Endothelial cell of umbilical vein (primary cell): Measurements from ENCODE around the gene DHTKD1. TPM values are rescaled to one million over a fixed set of nuclear protein-coding genes. Genes with fewer than 3 reads are reported as not detected.

ENCODE experiments used
- BruUV-seq: library from RNA; stranded (reverse); fragments of 400-500 nt; replicated peaks from 2 replicates; lab custom pipeline; 2021; lab: Mats Ljungman, UMichigan
- CTCF ChIA-PET: fragments of 300-600, 350-600 bp; sonication (Branson Sonifier 250); formaldehyde crosslinking; loops from one replicate; lab custom pipeline; 2021; ENCODE audit warnings: antibody characterized with exemption, inconsistent platforms; lab: Charles Lee
- POLR2A ChIA-PET: fragments of 300-600, 350-600 bp; sonication (Branson Sonifier 250); formaldehyde crosslinking; loops from one replicate; lab custom pipeline; 2021; ENCODE audit warnings: antibody characterized with exemption, inconsistent platforms; lab: Charles Lee
- DNase-seq: peaks from one replicate; pipeline ENCODE4 v3.0.0-alpha.2; 2011; ENCODE audit warnings: low read depth, low spot score
- FAIRE-seq: peaks from 2 replicates; lab custom pipeline; 2011; peaks lifted over from hg19 to GRCh38; lab: Jason Lieb, UNC
- H2AFZ ChIP-seq: 2 replicates; pipeline ENCODE4 v1.6.0; 2012; ENCODE audit warnings: low read depth, low read length, control low read depth, inconsistent platforms
- H3K27ac ChIP-seq: 2 replicates; pipeline ENCODE4 v1.5.1; 2011; ENCODE audit warnings: low read depth, mild to moderate bottlenecking, control low read depth, low read length, moderate library complexity; ENCODE audit not compliant: insufficient read depth
- H3K27me3 ChIP-seq, 2 experiments: 2 replicates each; pipeline versions ENCODE4 v1.6.0 to v1.6.1; 2011; ENCODE audit warnings: low read length in 2 of 2, mixed read lengths in 1 of 2; ENCODE audit not compliant: control insufficient read depth in 2 of 2, insufficient read depth in 2 of 2
- H3K36me3 ChIP-seq, 2 experiments: 2 replicates in 1 of 2; 3 replicates in 1 of 2; pipeline ENCODE4 v1.5.1; 2011; ENCODE audit warnings: low read length in 2 of 2, mild to moderate bottlenecking in 1 of 2, moderate library complexity in 1 of 2; ENCODE audit not compliant: control insufficient read depth in 2 of 2, insufficient read depth in 2 of 2; ENCODE audit errors: extremely low read depth in 1 of 2
- H3K4me1 ChIP-seq: 3 replicates; pipeline ENCODE4 v1.5.1; 2011; ENCODE audit warnings: mild to moderate bottlenecking, low read length; ENCODE audit not compliant: control insufficient read depth, insufficient read depth; ENCODE audit errors: extremely low read depth
- H3K4me2 ChIP-seq: 2 replicates; pipeline ENCODE4 v1.6.1; 2011; ENCODE audit warnings: low read length, control low read depth, mixed read lengths; ENCODE audit not compliant: insufficient read depth
- H3K4me3 ChIP-seq, 3 experiments: fragments of 200-600 bp in 1 of 3; sonication (generic), shearing (Covaris generic) in 1 of 3; replicated peaks in 1 of 3; 2 replicates each; pipeline ENCODE4 v1.5.1; 2011 to 2016; ENCODE audit warnings: control low read depth in 3 of 3, low read length in 3 of 3, mild to moderate bottlenecking in 2 of 3, inconsistent platforms in 1 of 3, low read depth in 1 of 3, moderate library complexity in 1 of 3; ENCODE audit not compliant: insufficient read depth in 1 of 3
- H3K79me2 ChIP-seq: 2 replicates; pipeline ENCODE4 v1.6.0; 2012; ENCODE audit warnings: low read length, inconsistent platforms; ENCODE audit not compliant: control insufficient read depth, insufficient read depth
- H3K9ac ChIP-seq: replicated peaks from 2 replicates; pipeline ENCODE3; 2011; ENCODE audit warnings: low read length, control low read depth; ENCODE audit not compliant: insufficient read depth; ENCODE audit errors: extremely low read depth
- H3K9me1 ChIP-seq: replicated peaks from 3 replicates; pipeline ENCODE4 v1.6.0; 2011; ENCODE audit warnings: mild to moderate bottlenecking, low read length; ENCODE audit not compliant: control insufficient read depth, insufficient read depth; ENCODE audit errors: extremely low read depth
- H3K9me3 ChIP-seq: replicated peaks from 2 replicates; pipeline ENCODE4 v1.5.1; 2012; ENCODE audit warnings: low read length, inconsistent platforms; ENCODE audit not compliant: control insufficient read depth, insufficient read depth
- H4K20me1 ChIP-seq: replicated peaks from 2 replicates; pipeline ENCODE3; 2011; ENCODE audit warnings: mild to moderate bottlenecking, low read length; ENCODE audit not compliant: control insufficient read depth, insufficient read depth; ENCODE audit errors: extremely low read depth
- CTCF ChIP-seq, 2 donors: IDR thresholded peaks; 1 replicate in 1 of 2; 2 replicates in 1 of 2; pipeline ENCODE4 v1.5.1; 2011; ENCODE audit warnings: low read length in 2 of 2, mild to moderate bottlenecking in 2 of 2, moderate library complexity in 2 of 2, control low read depth in 1 of 2, inconsistent platforms in 1 of 2, low read depth in 1 of 2; ENCODE audit not compliant: insufficient read depth in 1 of 2; ENCODE audit errors: extremely low read depth in 1 of 2
- EZH2 ChIP-seq: IDR thresholded peaks from 2 replicates; pipeline ENCODE4 v1.6.1; 2012; ENCODE audit warnings: borderline replicate concordance, low read depth, mild to moderate bottlenecking, moderate library complexity, low read length, inconsistent platforms; ENCODE audit not compliant: severe bottlenecking
- FOS ChIP-seq: IDR thresholded peaks from 2 replicates; pipeline ENCODE4 v1.6.1; 2011; ENCODE audit warnings: mild to moderate bottlenecking, low read length, moderate library complexity, borderline replicate concordance; ENCODE audit not compliant: insufficient read depth
- GATA2 ChIP-seq: IDR thresholded peaks from 2 replicates; pipeline ENCODE4 v1.7.0; 2011; ENCODE audit warnings: low read depth, mild to moderate bottlenecking, moderate library complexity, mixed read lengths, low read length; ENCODE audit not compliant: insufficient read length, insufficient read depth
- JUN ChIP-seq: IDR thresholded peaks from 2 replicates; pipeline ENCODE4 v1.6.1; 2011; ENCODE audit warnings: borderline replicate concordance, low read depth; ENCODE audit not compliant: insufficient read length, insufficient read depth
- MAX ChIP-seq: IDR thresholded peaks from 2 replicates; pipeline ENCODE4 v1.6.1; 2011; ENCODE audit not compliant: insufficient read depth, insufficient read length
- MYC ChIP-seq: IDR thresholded peaks from one replicate; pipeline ENCODE4 v1.6.1; 2011; ENCODE audit warnings: mild to moderate bottlenecking, low read depth, low read length
- POLR2A ChIP-seq: IDR thresholded peaks from 2 replicates; pipeline ENCODE4 v1.6.1; 2012; ENCODE audit warnings: low read depth, mild to moderate bottlenecking, control low read depth, low read length
- POLR2AphosphoS5 ChIP-seq: IDR thresholded peaks from 2 replicates; pipeline ENCODE4 v1.6.1; 2012; ENCODE audit warnings: low read depth, mild to moderate bottlenecking, control low read depth, low read length, moderate library complexity; ENCODE audit not compliant: insufficient read depth
- dilution Hi-C: fragments of 300-500 bp; cut with MboI; formaldehyde crosslinking; loops from one replicate; pipeline ENCODE4 v1.15.0; 2019; ENCODE audit warnings: low sequenced_read_pairs; ENCODE audit not compliant: extremely low pct_ligation_motif_present
- intact Hi-C: fragments of 100-400 bp; cut with micrococcal nuclease; formaldehyde crosslinking; loops from one replicate; pipeline ENCODE4 v1.10.0; 2022
- polyA plus RNA-seq, 4 experiments: library from polyadenylated mRNA; depleted of rRNA in 3 of 4; stranded (reverse) in 3 of 4; unstranded in 1 of 4; fragments of >200 nt; gene quantifications; 2 replicates each; pipeline versions ENCODE4 v1.2.1 to v1.2.3, GENCODE V29; 2011 to 2012; ENCODE audit warnings: missing spikeins in 1 of 4
- total RNA-seq: library from RNA; stranded (reverse); gene quantifications from 2 replicates; pipeline ENCODE4 v1.2.3, GENCODE V29; 2021

Gene DHTKD1
- total and polyA plus RNA-seq, 2 donors (not counting 3 experiments of a cell fraction or from before 2014, with no cell fraction given) = 15.3 to 22.9 TPM

- TF ChIP-seq JUN (no peak), MYC (no peak), EZH2 (no peak), FOS (no peak)
- Histone ChIP-seq H3K79me2 (no peaks in the 10 kb centered on the region), H2AFZ (no peak overlapping the region), H3K27me3 (no peaks in the 10 kb centered on the region), H3K9me1 (no peaks in the 10 kb centered on the region), H3K27ac (no peak overlapping the region), H3K4me1 (no peaks in the 10 kb centered on the region), H3K9me3 (no peaks in the 10 kb centered on the region), H3K9ac (no peak overlapping the region), H3K4me3 (no peak overlapping the region), H3K4me2 (no peak overlapping the region), H3K36me3 (peaks cover 13 to 15% of the 10 kb centered on the region in 2 experiments), H4K20me1 (no peaks in the 10 kb centered on the region)
- intact Hi-C loops = no loop called here
- POLR2A ChIA-PET = no interaction called here
- DNase-seq (no peak), FAIRE-seq (no peak)
- CTCF ChIA-PET = no interaction called here
- dilution Hi-C loops = no loop called here
- BruUV-seq = no TSS peak
Measured at GRCh38 chr10:12164085-12164484, 95.3 kb downstream of the DHTKD1 start.

GRCh38 chr10:12165036-12165435, 96.3 kb downstream of the DHTKD1 start:
- intact Hi-C loops = no loop called here
- CTCF ChIA-PET = no interaction called here
- TF ChIP-seq MYC (no peak), POLR2A (no peak), FOS (no peak), JUN (no peak), POLR2AphosphoS5 (no peak), MAX (no peak), GATA2 (no peak), CTCF (IDR thresholded peaks at IDR 0.05; ENCODE audit: extremely low read depth in 1 of 2, insufficient read depth in 1 of 2, low read depth in 1 of 2, low read length in 2 of 2) (no peak), EZH2 (no peak)

More at GRCh38 chr10:12165036-12165435, 96.3 kb downstream of the DHTKD1 start:
- no peaks in the 10 kb centered on the region for H4K20me1 ChIP-seq
- no peak overlapping the region for H3K27ac ChIP-seq
- no peak overlapping the region for H3K9ac ChIP-seq
- no peaks in the 10 kb centered on the region for H3K27me3 ChIP-seq
- H3K4me2 ChIP-seq = no peak overlapping the region
- dilution Hi-C loops = no loop called here
- H3K4me1 ChIP-seq = no peaks in the 10 kb centered on the region
- H3K4me3 ChIP-seq = no peak overlapping the region
- no peak overlapping the region for H2AFZ ChIP-seq
- FAIRE-seq = no peak
- H3K9me1 ChIP-seq = no peaks in the 10 kb centered on the region
- BruUV-seq = no TSS peak
- DNase-seq = no peak
- no peaks in the 10 kb centered on the region for H3K9me3 ChIP-seq
- POLR2A ChIA-PET = no interaction called here
- H3K79me2 ChIP-seq = no peaks in the 10 kb centered on the region
- peaks cover 16% of the 10 kb centered on the region in 2 experiments for H3K36me3 ChIP-seq
